Measurements from ENCODE around the gene OR8D4. TPM values are rescaled to one million over a fixed set of nuclear protein-coding genes. Genes with fewer than 3 reads are reported as not detected.

OR8D4 gene
- total RNA-seq, 1 experiment from 2014 or later = not detected

DNA sequence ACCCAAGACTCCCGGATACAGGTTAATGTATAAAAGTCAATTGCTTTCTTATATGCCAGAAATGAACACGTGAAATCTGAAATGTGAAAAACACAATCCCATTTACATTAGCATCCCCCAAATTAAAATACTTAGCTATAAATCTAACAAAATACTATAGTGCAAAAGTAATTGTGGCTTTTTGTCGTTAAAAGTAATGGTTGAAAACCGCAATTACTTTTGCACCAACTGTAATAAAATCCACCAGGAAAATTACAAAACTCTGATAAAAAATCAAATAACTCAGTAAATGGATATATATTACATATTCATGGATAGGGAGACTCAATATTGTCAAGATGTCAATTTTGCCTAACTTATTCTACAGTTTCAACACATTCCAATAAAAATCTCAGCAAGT is 21.1 kb upstream of the OR8D4 start:
- H3K27me3 ChIP-seq (replicated peaks; ENCODE audit: insufficient read depth, low read depth, low read length, poor library complexity) = no peaks in the 10 kb centered on the region
- no peak overlapping the region for H3K27ac ChIP-seq (ENCODE audit: low read depth, low read length, poor library complexity, severe bottlenecking)
- no TSS peak for BruUV-seq (replicated peaks)
- H3K4me1 ChIP-seq (ENCODE audit: insufficient read depth, low read length, poor library complexity, severe bottlenecking) = no peaks in the 10 kb centered on the region
- intact Hi-C loops (cut with micrococcal nuclease; ENCODE audit: unreplicated experiment) = no loop called here
- TF ChIP-seq, protein P1, sequence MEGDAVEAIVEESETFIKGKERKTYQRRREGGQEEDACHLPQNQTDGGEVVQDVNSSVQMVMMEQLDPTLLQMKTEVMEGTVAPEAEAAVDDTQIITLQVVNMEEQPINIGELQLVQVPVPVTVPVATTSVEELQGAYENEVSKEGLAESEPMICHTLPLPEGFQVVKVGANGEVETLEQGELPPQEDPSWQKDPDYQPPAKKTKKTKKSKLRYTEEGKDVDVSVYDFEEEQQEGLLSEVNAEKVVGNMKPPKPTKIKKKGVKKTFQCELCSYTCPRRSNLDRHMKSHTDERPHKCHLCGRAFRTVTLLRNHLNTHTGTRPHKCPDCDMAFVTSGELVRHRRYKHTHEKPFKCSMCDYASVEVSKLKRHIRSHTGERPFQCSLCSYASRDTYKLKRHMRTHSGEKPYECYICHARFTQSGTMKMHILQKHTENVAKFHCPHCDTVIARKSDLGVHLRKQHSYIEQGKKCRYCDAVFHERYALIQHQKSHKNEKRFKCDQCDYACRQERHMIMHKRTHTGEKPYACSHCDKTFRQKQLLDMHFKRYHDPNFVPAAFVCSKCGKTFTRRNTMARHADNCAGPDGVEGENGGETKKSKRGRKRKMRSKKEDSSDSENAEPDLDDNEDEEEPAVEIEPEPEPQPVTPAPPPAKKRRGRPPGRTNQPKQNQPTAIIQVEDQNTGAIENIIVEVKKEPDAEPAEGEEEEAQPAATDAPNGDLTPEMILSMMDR (conservative IDR thresholded peaks at IDR 0.05; ENCODE audit: low read depth, low read length) = no peak
- TF ChIP-seq EZH2 (IDR thresholded peaks at IDR 0.05; ENCODE audit: borderline replicate concordance, low read depth, low read length, poor library complexity, severe bottlenecking) = no peak
- H3K4me3 ChIP-seq (ENCODE audit: low read depth, low read length, poor library complexity, severe bottlenecking) = no peak overlapping the region
- CTCF ChIA-PET = no interaction called here
- no peaks in the 10 kb centered on the region for H3K9me3 ChIP-seq (ENCODE audit: low read depth, low read length, poor library complexity, severe bottlenecking)
- POLR2A ChIA-PET (ENCODE audit: low non-redundant PET) = no interaction called here
- no peak for DNase-seq (ENCODE audit: low spot score)
- no peaks in the 10 kb centered on the region for H3K36me3 ChIP-seq (ENCODE audit: insufficient read depth, low read length, poor library complexity, severe bottlenecking)

DNA sequence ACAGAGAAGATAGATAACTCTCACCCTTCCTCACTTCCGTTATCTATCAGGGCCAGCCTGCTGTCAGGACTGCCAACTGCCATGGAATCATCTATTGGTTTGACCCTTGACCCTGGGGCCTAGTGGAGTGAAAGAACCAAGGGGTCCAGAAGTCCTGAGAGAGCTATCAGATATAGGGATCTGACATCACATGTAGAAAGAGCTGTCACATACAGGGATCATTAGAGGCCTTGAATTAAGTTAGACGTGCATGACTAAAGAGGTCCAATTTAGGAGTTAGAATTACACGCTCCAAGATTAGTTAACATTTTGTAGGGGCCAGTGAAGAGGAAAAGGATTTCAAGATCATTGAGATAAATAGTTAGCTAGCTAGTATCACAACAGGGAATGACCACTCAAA is 16.4 kb upstream of the OR8D4 start, which contains the start of gene TMEM225:
Gene TMEM225 (minus strand): TSS at position 101 of the 400 bp plus-strand sequence. CDS start 245 bp downstream, outside the sequence.
- TF ChIP-seq, protein P1 (conservative IDR thresholded peaks at IDR 0.05; ENCODE audit: low read depth, low read length) = no peak
- TF ChIP-seq EZH2 (IDR thresholded peaks at IDR 0.05; ENCODE audit: borderline replicate concordance, low read depth, low read length, poor library complexity, severe bottlenecking) = no peak
- CTCF ChIA-PET = no interaction called here
- no peak within 1 kb of the TSS for H3K27ac ChIP-seq (ENCODE audit: low read depth, low read length, poor library complexity, severe bottlenecking)
- POLR2A ChIA-PET (ENCODE audit: low non-redundant PET) = no interaction called here
- intact Hi-C loops (cut with micrococcal nuclease; ENCODE audit: unreplicated experiment) = no loop called here
- no peak within 1 kb of the TSS for H3K4me3 ChIP-seq (ENCODE audit: low read depth, low read length, poor library complexity, severe bottlenecking)
- no peaks in the 10 kb centered on the region for H3K27me3 ChIP-seq (replicated peaks; ENCODE audit: insufficient read depth, low read depth, low read length, poor library complexity)
- no TSS peak for BruUV-seq (replicated peaks)
- H3K9me3 ChIP-seq (ENCODE audit: low read depth, low read length, poor library complexity, severe bottlenecking) = no peaks in the 10 kb centered on the region
- DNase-seq (ENCODE audit: low spot score) = no peak
- no peaks in the 10 kb centered on the region for H3K36me3 ChIP-seq (ENCODE audit: insufficient read depth, low read length, poor library complexity, severe bottlenecking)
- no peaks in the 10 kb centered on the region for H3K4me1 ChIP-seq (ENCODE audit: insufficient read depth, low read length, poor library complexity, severe bottlenecking)

DNA sequence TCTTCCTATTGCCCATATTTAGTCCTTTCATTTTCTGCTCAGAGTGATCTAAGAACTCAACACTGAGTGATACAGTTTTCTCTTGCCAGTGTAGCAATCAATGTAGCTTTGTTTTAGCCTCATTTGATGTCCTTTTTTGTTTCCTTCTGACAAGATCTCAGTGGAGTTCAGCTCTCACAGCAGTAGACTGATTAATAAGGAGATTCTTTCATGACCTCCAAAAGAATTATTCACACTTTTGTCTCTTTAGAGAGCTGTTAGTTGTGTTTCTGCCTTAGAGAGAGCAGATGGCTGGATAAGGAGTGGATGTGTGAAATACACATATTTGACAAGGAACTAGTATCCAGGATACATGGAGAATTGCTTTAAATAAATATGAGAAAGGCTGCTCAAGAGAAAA is 9.9 kb upstream of the OR8D4 start:
- ChIA-PET CTCF (no interaction called here), POLR2A (ENCODE audit: low non-redundant PET) (no interaction called here)
- H3K27ac ChIP-seq (ENCODE audit: low read depth, low read length, poor library complexity, severe bottlenecking) = no peak overlapping the region
- DNase-seq (ENCODE audit: low spot score) = no peak
- no peaks in the 10 kb centered on the region for H3K4me1 ChIP-seq (ENCODE audit: insufficient read depth, low read length, poor library complexity, severe bottlenecking)
- no peaks in the 10 kb centered on the region for H3K36me3 ChIP-seq (ENCODE audit: insufficient read depth, low read length, poor library complexity, severe bottlenecking)
- H3K27me3 ChIP-seq (replicated peaks; ENCODE audit: insufficient read depth, low read depth, low read length, poor library complexity) = no peaks in the 10 kb centered on the region
- TF ChIP-seq EZH2 (IDR thresholded peaks at IDR 0.05; ENCODE audit: borderline replicate concordance, low read depth, low read length, poor library complexity, severe bottlenecking) = no peak
- TF ChIP-seq, protein P1 (conservative IDR thresholded peaks at IDR 0.05; ENCODE audit: low read depth, low read length) = no peak
- no peaks in the 10 kb centered on the region for H3K9me3 ChIP-seq (ENCODE audit: low read depth, low read length, poor library complexity, severe bottlenecking)
- H3K4me3 ChIP-seq (ENCODE audit: low read depth, low read length, poor library complexity, severe bottlenecking) = no peak overlapping the region
- intact Hi-C loops (cut with micrococcal nuclease; ENCODE audit: unreplicated experiment) = no loop called here
- no TSS peak for BruUV-seq (replicated peaks)

Data from A673 (cell line).